Fibroblast of lung (primary cell): ENCODE data around the gene SPPL2B.

Experiments used
- EZH2 ChIP-seq: IDR thresholded peaks from 2 replicates; pipeline ENCODE4 v1.5.1; 2012; ENCODE audit warnings: low read length, control low read depth, mild to moderate bottlenecking; ENCODE audit errors: missing control alignments
- TF ChIP-seq, protein P1 (sequence below), 2 donors: IDR thresholded peaks in 1 of 2; conservative IDR thresholded peaks in 1 of 2; 1 replicate in 1 of 2; 2 replicates in 1 of 2; pipeline ENCODE4 v1.5.1; 2011 to 2012; ENCODE audit warnings: low read length in 2 of 2, control low read depth in 1 of 2, inconsistent platforms in 1 of 2, low read depth in 1 of 2, mild to moderate bottlenecking in 1 of 2

GRCh38 chr19:2303211-2303798, 25.2 kb upstream of the SPPL2B start:
- no peak for TF ChIP-seq EZH2
- TF ChIP-seq, protein P1, sequence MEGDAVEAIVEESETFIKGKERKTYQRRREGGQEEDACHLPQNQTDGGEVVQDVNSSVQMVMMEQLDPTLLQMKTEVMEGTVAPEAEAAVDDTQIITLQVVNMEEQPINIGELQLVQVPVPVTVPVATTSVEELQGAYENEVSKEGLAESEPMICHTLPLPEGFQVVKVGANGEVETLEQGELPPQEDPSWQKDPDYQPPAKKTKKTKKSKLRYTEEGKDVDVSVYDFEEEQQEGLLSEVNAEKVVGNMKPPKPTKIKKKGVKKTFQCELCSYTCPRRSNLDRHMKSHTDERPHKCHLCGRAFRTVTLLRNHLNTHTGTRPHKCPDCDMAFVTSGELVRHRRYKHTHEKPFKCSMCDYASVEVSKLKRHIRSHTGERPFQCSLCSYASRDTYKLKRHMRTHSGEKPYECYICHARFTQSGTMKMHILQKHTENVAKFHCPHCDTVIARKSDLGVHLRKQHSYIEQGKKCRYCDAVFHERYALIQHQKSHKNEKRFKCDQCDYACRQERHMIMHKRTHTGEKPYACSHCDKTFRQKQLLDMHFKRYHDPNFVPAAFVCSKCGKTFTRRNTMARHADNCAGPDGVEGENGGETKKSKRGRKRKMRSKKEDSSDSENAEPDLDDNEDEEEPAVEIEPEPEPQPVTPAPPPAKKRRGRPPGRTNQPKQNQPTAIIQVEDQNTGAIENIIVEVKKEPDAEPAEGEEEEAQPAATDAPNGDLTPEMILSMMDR (conservative IDR thresholded peaks at IDR 0.05 in 1 of 2, IDR thresholded peaks at IDR 0.05 in 1 of 2; ENCODE audit: low read depth in 1 of 2, low read length in 2 of 2), result no peak
